A673 (cell line): ENCODE measurements around the gene LSM14A. TPM values are rescaled to one million over a fixed set of nuclear protein-coding genes. Genes with fewer than 3 reads are reported as not detected.
"Not testable (repeated sequence)": the region's sequence is repeated elsewhere in the genome, so short reads cannot be mapped to it uniquely, and the experiment has no call there.

ENCODE experiments used
- BruUV-seq: library from RNA; stranded (reverse); fragments of 400-500 nt; replicated peaks from 2 replicates; lab custom pipeline; 2021; lab: Mats Ljungman, UMichigan
- CTCF ChIA-PET: fragments of 300-600 bp; sonication (Branson Sonifier 250); formaldehyde crosslinking; loops from one replicate; lab custom pipeline; 2022; ENCODE audit warnings: antibody characterized with exemption; lab: Charles Lee
- POLR2A ChIA-PET: fragments of 300-600 bp; sonication (Branson Sonifier 250); formaldehyde crosslinking; loops from one replicate; lab custom pipeline; 2022; ENCODE audit warnings: antibody characterized with exemption; ENCODE audit not compliant: low non-redundant PET; lab: Charles Lee
- DNase-seq: peaks from one replicate; pipeline ENCODE4 v3.0.0-alpha.2; 2015; ENCODE audit warnings: low spot score
- H3K27ac ChIP-seq: fragments of 200-600 bp; sonication (generic); 2 replicates; pipeline ENCODE4 v1.5.1; 2016; ENCODE audit warnings: mixed run types, low read depth, mild to moderate bottlenecking, mixed read lengths, antibody characterized with exemption, low read length; ENCODE audit not compliant: poor library complexity, severe bottlenecking
- H3K27me3 ChIP-seq: fragments of 200-600 bp; sonication (generic); replicated peaks from 2 replicates; pipeline ENCODE4 v1.6.1; 2017; ENCODE audit warnings: mixed run types, low read depth, mild to moderate bottlenecking, mixed read lengths, antibody characterized with exemption, low read length; ENCODE audit not compliant: insufficient read depth, poor library complexity
- H3K36me3 ChIP-seq: fragments of 200-600 bp; sonication (generic); 2 replicates; pipeline ENCODE4 v1.6.1; 2016; ENCODE audit warnings: mixed run types, mild to moderate bottlenecking, mixed read lengths, antibody characterized with exemption, low read length; ENCODE audit not compliant: insufficient read depth, poor library complexity, severe bottlenecking
- H3K4me1 ChIP-seq: fragments of 200-600 bp; sonication (generic); 2 replicates; pipeline ENCODE4 v1.6.1; 2017; ENCODE audit warnings: mixed run types, mild to moderate bottlenecking, mixed read lengths, antibody characterized with exemption, low read length; ENCODE audit not compliant: insufficient read depth, poor library complexity, severe bottlenecking
- H3K4me3 ChIP-seq: fragments of 200-600 bp; sonication (generic); 2 replicates; pipeline ENCODE4 v1.5.1; 2016; ENCODE audit warnings: low read depth, mixed run types, mild to moderate bottlenecking, mixed read lengths, low read length; ENCODE audit not compliant: poor library complexity, severe bottlenecking
- H3K9me3 ChIP-seq: fragments of 200-600 bp; sonication (generic); 2 replicates; pipeline ENCODE4 v1.6.1; 2016; ENCODE audit warnings: mixed run types, low read depth, mild to moderate bottlenecking, mixed read lengths, antibody characterized with exemption, low read length; ENCODE audit not compliant: poor library complexity, severe bottlenecking
- CTCF ChIP-seq: fragments of 300-800, 200-600 bp; sonication (generic); conservative IDR thresholded peaks from 2 replicates; pipeline ENCODE4 v1.5.1; 2017; ENCODE audit warnings: low read depth, mild to moderate bottlenecking, antibody characterized with exemption, low read length, moderate library complexity, mixed read lengths
- EZH2 ChIP-seq: fragments of 200-600 bp; sonication (generic); IDR thresholded peaks from 2 replicates; pipeline ENCODE4 v1.6.1; 2017; ENCODE audit warnings: borderline replicate concordance, low read depth, mild to moderate bottlenecking, mixed read lengths, antibody characterized with exemption, low read length; ENCODE audit not compliant: poor library complexity, severe bottlenecking
- intact Hi-C: fragments of 100-400 bp; cut with micrococcal nuclease; formaldehyde crosslinking; loops from one replicate; pipeline ENCODE4 v1.10.0; 2022; ENCODE audit not compliant: unreplicated experiment
- total RNA-seq: library from RNA; stranded (reverse); gene quantifications from 2 replicates; pipeline ENCODE4 v1.2.3, GENCODE V29; 2021

Gene LSM14A
- total RNA-seq, 1 experiment from 2014 or later: 137 TPM

- ChIA-PET POLR2A (no interaction called here), CTCF (no interaction called here)
- H3K4me3 ChIP-seq: no peak overlapping the region
- no peak for DNase-seq
- H3K4me1 ChIP-seq: no peaks in the 10 kb centered on the region
- BruUV-seq: no TSS peak
- no peaks in the 10 kb centered on the region for H3K27me3 ChIP-seq
- intact Hi-C loops: no loop called here
- H3K36me3 ChIP-seq: no peaks in the 10 kb centered on the region
- no peaks in the 10 kb centered on the region for H3K9me3 ChIP-seq
- no peak overlapping the region for H3K27ac ChIP-seq
- TF ChIP-seq EZH2: no peak
- no peak for TF ChIP-seq CTCF
These were observed 20.9 kb upstream of the LSM14A start for GRCh38 chr19:34151439-34151838.

GRCh38 chr19:34154401-34154800 is 17.9 kb upstream of the LSM14A start:
- ChIA-PET POLR2A (no interaction called here), CTCF (no interaction called here)
- Histone ChIP-seq H3K27ac (no peak overlapping the region), H3K4me1 (no peaks in the 10 kb centered on the region), H3K9me3 (no peaks in the 10 kb centered on the region), H3K36me3 (no peaks in the 10 kb centered on the region), H3K4me3 (no peak overlapping the region), H3K27me3 (no peaks in the 10 kb centered on the region)
- no TSS peak for BruUV-seq
- intact Hi-C loops: no loop called here
- DNase-seq: no peak
- TF ChIP-seq EZH2 (no peak), CTCF (no peak)

GRCh38 chr19:34155686-34156085 is 16.6 kb upstream of the LSM14A start:
- Histone ChIP-seq H3K36me3 (no peaks in the 10 kb centered on the region), H3K4me3 (no peak overlapping the region), H3K27ac (no peak overlapping the region), H3K27me3 (no peaks in the 10 kb centered on the region), H3K9me3 (no peaks in the 10 kb centered on the region), H3K4me1 (no peaks in the 10 kb centered on the region)
- POLR2A ChIA-PET: no interaction called here
- intact Hi-C loops: no loop called here
- no TSS peak for BruUV-seq
- TF ChIP-seq EZH2: no peak
- CTCF ChIA-PET: no interaction called here
- no peak for DNase-seq

GRCh38 chr19:34158966-34159365 is 13.3 kb upstream of the LSM14A start:
- H3K27ac ChIP-seq, BruUV-seq, POLR2A ChIA-PET, H3K4me1 ChIP-seq, DNase-seq, H3K27me3 ChIP-seq, H3K36me3 ChIP-seq, H3K4me3 ChIP-seq, CTCF ChIA-PET, intact Hi-C loops, H3K9me3 ChIP-seq: not testable (repeated sequence)

- H3K36me3 ChIP-seq, H3K27ac ChIP-seq, BruUV-seq, POLR2A ChIA-PET, H3K27me3 ChIP-seq, H3K9me3 ChIP-seq, DNase-seq, H3K4me3 ChIP-seq, H3K4me1 ChIP-seq, intact Hi-C loops, CTCF ChIA-PET: not testable (repeated sequence)
These were observed 12.8 kb upstream of the LSM14A start for GRCh38 chr19:34159541-34159940.

- H3K27ac ChIP-seq, DNase-seq, BruUV-seq, H3K9me3 ChIP-seq, H3K4me3 ChIP-seq, H3K4me1 ChIP-seq, intact Hi-C loops, POLR2A ChIA-PET, H3K36me3 ChIP-seq, H3K27me3 ChIP-seq, CTCF ChIA-PET: not testable (repeated sequence)
These were observed 10.4 kb upstream of the LSM14A start for GRCh38 chr19:34161902-34162301.
